ENCODE measurements around the gene MAP2K6. TPM values are rescaled to one million over a fixed set of nuclear protein-coding genes. Genes with fewer than 3 reads are reported as not detected.

The MAP2K6 gene
- total and polyA plus RNA-seq, 2 of the 8 experiments (the other 6 are each of a cell fraction or from before 2014, with no cell fraction given) = 11.0 to 44.1 TPM

- no peak for DNase-seq (ENCODE audit: low read depth in 1 of 2, low spot score in 2 of 2)
- ChIA-PET POLR2A (ENCODE audit: partially characterized antibody) (no interaction called here), CTCF (ENCODE audit: partially characterized antibody) (interaction anchor here (0.7 to 2.0 kb wide), 5 partner anchors 19 to 227 kb away, joined by 3 to 9 read pairs (median 3); no protein-coding TSS in a partner anchor)
- no peak overlapping the region for H4K91ac ChIP-seq (replicated peaks; ENCODE audit: insufficient read length, low read length)
- H3K56ac ChIP-seq (replicated peaks; ENCODE audit: insufficient read length, low read depth, low read length) = no peak overlapping the region
- no peak for FAIRE-seq
- TF ChIP-seq EGR1 (IDR thresholded peaks at IDR 0.05; ENCODE audit: borderline replicate concordance, low read depth, low read length) (no peak), SAP30 (IDR thresholded peaks at IDR 0.05; ENCODE audit: insufficient read depth, insufficient replicate concordance, low read length) (no peak), CEBPB (IDR thresholded peaks at IDR 0.05; ENCODE audit: low read depth, low read length) (no peak), RNF2 (IDR thresholded peaks at IDR 0.05; ENCODE audit: borderline replicate concordance, low read depth, low read length, missing control alignments, poor library complexity, severe bottlenecking) (no peak), BACH1 (IDR thresholded peaks at IDR 0.05; ENCODE audit: low read length) (no peak), SIRT6 (IDR thresholded peaks at IDR 0.05; ENCODE audit: low read length) (no peak), POU5F1 (IDR thresholded peaks at IDR 0.05; ENCODE audit: low read depth, low read length) (no peak), TEAD4 (IDR thresholded peaks at IDR 0.05; ENCODE audit: low read depth, low read length) (no peak), SUZ12 (IDR thresholded peaks at IDR 0.05; ENCODE audit: low read length) (no peak), SP1 (IDR thresholded peaks at IDR 0.05; ENCODE audit: low read depth, low read length) (no peak), SIN3A (conservative IDR thresholded peaks at IDR 0.05 in 1 of 2, IDR thresholded peaks at IDR 0.05 in 1 of 2; ENCODE audit: low read depth in 1 of 2, low read length in 2 of 2) (no peak)
- H3K23ac ChIP-seq (ENCODE audit: insufficient read length) = no peak overlapping the region
- no peak overlapping the region for H3K18ac ChIP-seq (ENCODE audit: extremely low read depth, low read length)
- no peaks in the 10 kb centered on the region; the same call in 1 of the 2 replicates for H3K23me2 ChIP-seq (ENCODE audit: low read depth, low read length)
- H3K27me3 ChIP-seq (replicated peaks in 1 of 4; ENCODE audit: control insufficient read depth in 3 of 4, extremely low read depth in 1 of 4, insufficient read depth in 3 of 4, low read length in 3 of 4) = no peaks in the 10 kb centered on the region
- no peaks in the 10 kb centered on the region for H3K79me1 ChIP-seq (ENCODE audit: low read depth, low read length)
- no peak overlapping the region for H2AK5ac ChIP-seq (ENCODE audit: low read depth, low read length)
- H2BK15ac ChIP-seq (ENCODE audit: low read length) = no peak overlapping the region
- no peak overlapping the region for H2BK20ac ChIP-seq (ENCODE audit: low read length)
- H4K8ac ChIP-seq (ENCODE audit: extremely low read depth, insufficient read depth, low read length) = no peak overlapping the region
- H2BK120ac ChIP-seq (replicated peaks; ENCODE audit: low read depth, low read length) = no peak overlapping the region
- no peak overlapping the region for H4K5ac ChIP-seq (ENCODE audit: insufficient read length, low read depth, low read length)
- no peak overlapping the region for H3K4ac ChIP-seq (replicated peaks; ENCODE audit: insufficient read length, low read depth, low read length)
- no peak overlapping the region for H2AFZ ChIP-seq (ENCODE audit: low read length)
- H3K4me3 ChIP-seq (ENCODE audit: extremely low read depth in 1 of 4, insufficient read depth in 2 of 4, low read depth in 3 of 4, low read length in 4 of 4) = no peak overlapping the region
- H3K79me2 ChIP-seq (ENCODE audit: control insufficient read depth in 1 of 2, insufficient read depth in 2 of 2, low read length in 2 of 2) = peaks cover 0 to 17% of the 10 kb centered on the region in 2 experiments; a peak in 2 of 4 replicates
- H3K9ac ChIP-seq (replicated peaks in 1 of 4; ENCODE audit: extremely low read depth in 1 of 4, low read depth in 3 of 4, low read length in 3 of 4) = no peak overlapping the region
- no peak overlapping the region for H3K4me2 ChIP-seq (ENCODE audit: insufficient read depth in 1 of 2, low read depth in 2 of 2, low read length in 2 of 2)
- H3K27ac ChIP-seq (ENCODE audit: low read depth, low read length) = no peak overlapping the region
- H3K9me3 ChIP-seq (ENCODE audit: insufficient read depth in 2 of 2, low read depth in 1 of 2, low read length in 1 of 2) = no peaks in the 10 kb centered on the region
- no peak overlapping the region for H2BK5ac ChIP-seq (ENCODE audit: low read depth, low read length)
- no peak overlapping the region for H2BK12ac ChIP-seq (ENCODE audit: low read depth, low read length)
- 94% methylated on average over 5 of the region's 5 CpGs; no CpG with 5 or more reads in 1 of the 2 experiments for WGBS, 2 experiments (ENCODE audit: extremely low coverage in 1 of 2, insufficient coverage in 1 of 2, insufficient read length in 1 of 2, insufficient replicate concordance in 2 of 2, low coverage in 1 of 2, low lambda C conversion rate in 2 of 2, missing lambda C conversion rate in 1 of 2)
- H4K20me1 ChIP-seq (replicated peaks in 1 of 2; ENCODE audit: control insufficient read depth in 1 of 2, insufficient read depth in 2 of 2, low read length in 2 of 2) = no peaks in the 10 kb centered on the region
- H3K4me1 ChIP-seq (replicated peaks in 1 of 4; ENCODE audit: control insufficient read depth in 3 of 4, insufficient read depth in 4 of 4, low read length in 3 of 4) = peaks cover 5 to 19% (median 13%) of the 10 kb centered on the region in 4 experiments
- H3K14ac ChIP-seq (ENCODE audit: insufficient read length) = no peak overlapping the region
- no peaks in the 10 kb centered on the region for H3K36me3 ChIP-seq (ENCODE audit: control insufficient read depth in 2 of 4, insufficient read depth in 4 of 4, low read length in 3 of 4)
Observed at GRCh38 chr17:69503711-69504110, 89.2 kb downstream of the MAP2K6 start.

All from H1 (cell line).